NCI-H187 treated with DMSO at 0.1 percent for 48 hours (cell line): ENCODE data around the gene TROAP.
"Not testable (repeated sequence)": the region's sequence is repeated elsewhere in the genome, so short reads cannot be mapped to it uniquely, and the experiment has no call there.

Source experiments
- DNase-seq: peaks from one replicate; lab custom pipeline; 2025; lab: John Stamatoyannopoulos, UW

The TROAP gene

GRCh38 chr12:49366652-49367380, 43.8 kb downstream of the TROAP start:
- peak; percentile 80 for DNase-seq

- DNase-seq, result no peak
These were observed 44.6 kb downstream of the TROAP start, which contains the start of gene SPATS2 for GRCh38 chr12:49367381-49368239. TSS of gene SPATS2 (plus strand) at chr12:49367462. CDS start at chr12:49461013, 93,551 bp downstream.

GRCh38 chr12:49368240-49368600, 45.2 kb downstream of the TROAP start:
- no peak for DNase-seq

GRCh38 chr12:49369411-49370145, 46.5 kb downstream of the TROAP start:
- peak; percentile 64 for DNase-seq

- DNase-seq, result no peak
These were observed 47.5 kb downstream of the TROAP start for GRCh38 chr12:49370539-49370938.

GRCh38 chr12:49375406-49375805, 52.4 kb downstream of the TROAP start:
- DNase-seq, result no peak

- no peak for DNase-seq
These were observed 54.3 kb downstream of the TROAP start for GRCh38 chr12:49377386-49377785.

GRCh38 chr12:49380184-49380583, 57.1 kb downstream of the TROAP start:
- DNase-seq, result not testable (repeated sequence)
